Endodermal cell (in vitro differentiated cells): ENCODE measurements around the gene ASCL4. TPM values are rescaled to one million over a fixed set of nuclear protein-coding genes. Genes with fewer than 3 reads are reported as not detected.

ENCODE experiments used
- DNase-seq: peaks from one replicate; pipeline ENCODE4 v3.0.0-alpha.2; 2017
- H3K27ac ChIP-seq: 2 replicates; pipeline ENCODE4 v1.5.1; 2013; ENCODE audit warnings: mild to moderate bottlenecking, low read depth, low read length, moderate library complexity
- H3K27me3 ChIP-seq: 2 replicates; pipeline ENCODE4 v1.6.1; 2013; ENCODE audit warnings: mild to moderate bottlenecking, low read length, moderate library complexity; ENCODE audit not compliant: insufficient read depth, control insufficient read depth, poor library complexity, severe bottlenecking
- H3K36me3 ChIP-seq: 2 replicates; pipeline ENCODE4 v1.7.0; 2013; ENCODE audit warnings: mild to moderate bottlenecking, low read length, moderate library complexity; ENCODE audit not compliant: control insufficient read depth, insufficient read depth
- H3K4me1 ChIP-seq: one replicate; pipeline ENCODE4 v1.7.0; 2013; ENCODE audit warnings: low read length; ENCODE audit not compliant: control insufficient read depth, insufficient read depth
- H3K4me3 ChIP-seq: 2 replicates; pipeline ENCODE4 v1.5.1; 2013; ENCODE audit warnings: mild to moderate bottlenecking, low read length, moderate library complexity
- H3K9ac ChIP-seq: 2 replicates; pipeline ENCODE4 v1.6.1; 2013; ENCODE audit warnings: mild to moderate bottlenecking, low read length, moderate library complexity; ENCODE audit not compliant: poor library complexity, severe bottlenecking; ENCODE audit errors: extremely low read depth
- H3K9me3 ChIP-seq: 2 replicates; pipeline ENCODE4 v1.6.1; 2013; ENCODE audit warnings: mild to moderate bottlenecking, low read length, moderate library complexity; ENCODE audit not compliant: control insufficient read depth
- H3K27ac Mint-ChIP-seq: 2 replicates; pipeline ENCODE4 v1.8.0; 2020; ENCODE audit warnings: mixed read lengths
- H3K27me3 Mint-ChIP-seq: 2 replicates; pipeline ENCODE4 v1.8.0; 2021; ENCODE audit warnings: mild to moderate bottlenecking, mixed read lengths; ENCODE audit not compliant: insufficient read depth
- H3K36me3 Mint-ChIP-seq: 2 replicates; pipeline ENCODE4 v1.8.0; 2020; ENCODE audit warnings: low read depth, mixed read lengths
- H3K4me1 Mint-ChIP-seq: 2 replicates; pipeline ENCODE4 v1.8.0; 2020; ENCODE audit warnings: mixed read lengths
- H3K4me3 Mint-ChIP-seq: 2 replicates; pipeline ENCODE4 v1.8.0; 2020; ENCODE audit warnings: mild to moderate bottlenecking, moderate library complexity, mixed read lengths
- H3K9me3 Mint-ChIP-seq: 2 replicates; pipeline ENCODE4 v1.8.0; 2020; ENCODE audit warnings: mild to moderate bottlenecking, mixed read lengths
- CTCF ChIP-seq: fragments of 200-600 bp; sonication (generic); conservative IDR thresholded peaks from 2 replicates; pipeline ENCODE4 v1.5.0; 2021; ENCODE audit warnings: antibody characterized with exemption, mild to moderate bottlenecking
- WGBS, 2 experiments: methylation state at CpG; one replicate each; pipeline versions ENCODE4 v1.1.5 to v1.1.7; 2013; ENCODE audit warnings: missing lambda C conversion rate in 2 of 2, mixed read lengths in 1 of 2; ENCODE audit not compliant: insufficient coverage in 1 of 2, insufficient read length in 1 of 2; 5-methylcytosine and 5-hydroxymethylcytosine counted together
- total RNA-seq, 2 donors: library from RNA; stranded (reverse); fragmentation: NEBNext Ultra II Directional in 1 of 2; extraction: Animal tissue kit (Norgen Biotek cat#: 25700) in 1 of 2; gene quantifications; 2 replicates in 1 of 2; 3 replicates in 1 of 2; pipeline ENCODE4 v1.2.1, GENCODE V29; 2021

The ASCL4 gene
- total RNA-seq, 2 donors from 2014 or later = not detected

- no peak for TF ChIP-seq CTCF
- WGBS, 2 experiments = 85 to 93% methylated on average over 2 of the region's 2 CpGs
- Histone ChIP-seq H3K27ac (no peak overlapping the region), H3K9ac (no peak overlapping the region), H3K36me3 (peaks cover 78% of the 10 kb centered on the region), H3K9me3 (no peaks in the 10 kb centered on the region), H3K4me3 (no peak overlapping the region), H3K4me1 (no peaks in the 10 kb centered on the region), H3K27me3 (no peaks in the 10 kb centered on the region)
- H3K4me3 Mint-ChIP-seq = no peak overlapping the region
- H3K27me3 Mint-ChIP-seq = no peaks in the 10 kb centered on the region
- no peak overlapping the region for H3K27ac Mint-ChIP-seq
- DNase-seq = no peak
- no peaks in the 10 kb centered on the region for H3K9me3 Mint-ChIP-seq
- H3K36me3 Mint-ChIP-seq = peaks cover 61% of the 10 kb centered on the region
- H3K4me1 Mint-ChIP-seq = peaks cover 5% of the 10 kb centered on the region
Measured at GRCh38 chr12:107735763-107736162, 38.7 kb upstream of the ASCL4 start.

DNA sequence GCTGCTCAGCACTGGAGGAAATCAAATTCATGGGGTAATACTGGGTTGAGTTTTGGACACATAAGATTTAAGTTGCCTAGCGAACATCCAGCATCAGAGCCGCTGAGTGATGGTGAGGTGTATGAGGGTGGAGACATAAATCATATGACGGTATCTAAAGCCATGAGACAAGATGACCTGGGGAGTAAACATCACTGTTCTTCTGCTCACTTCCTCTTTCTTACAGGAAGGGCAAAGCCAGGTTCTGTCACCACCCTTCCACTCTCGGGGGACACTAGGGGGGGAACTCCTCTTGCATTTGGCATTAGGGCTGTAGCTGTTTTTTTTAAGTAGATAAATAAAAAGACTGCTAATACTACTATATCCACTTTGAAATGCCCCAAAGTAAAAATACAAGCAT lies 37.6 kb upstream of the ASCL4 start:
- H3K9me3 ChIP-seq = no peaks in the 10 kb centered on the region
- Mint-ChIP-seq H3K27me3 (no peaks in the 10 kb centered on the region), H3K4me1 (peaks cover under 1% of the 10 kb centered on the region), H3K4me3 (no peak overlapping the region), H3K27ac (no peak overlapping the region), H3K9me3 (no peaks in the 10 kb centered on the region), H3K36me3 (peaks cover 72% of the 10 kb centered on the region)
- WGBS, 2 experiments = 94 to 100% methylated on average over 2 to 4 of the region's 4 CpGs
- H3K27me3 ChIP-seq = no peaks in the 10 kb centered on the region
- no peak overlapping the region for H3K27ac ChIP-seq
- H3K36me3 ChIP-seq = peaks cover 89% of the 10 kb centered on the region
- DNase-seq = no peak
- H3K9ac ChIP-seq = no peak overlapping the region
- H3K4me3 ChIP-seq = no peak overlapping the region
- no peaks in the 10 kb centered on the region for H3K4me1 ChIP-seq
- no peak for TF ChIP-seq CTCF

DNA sequence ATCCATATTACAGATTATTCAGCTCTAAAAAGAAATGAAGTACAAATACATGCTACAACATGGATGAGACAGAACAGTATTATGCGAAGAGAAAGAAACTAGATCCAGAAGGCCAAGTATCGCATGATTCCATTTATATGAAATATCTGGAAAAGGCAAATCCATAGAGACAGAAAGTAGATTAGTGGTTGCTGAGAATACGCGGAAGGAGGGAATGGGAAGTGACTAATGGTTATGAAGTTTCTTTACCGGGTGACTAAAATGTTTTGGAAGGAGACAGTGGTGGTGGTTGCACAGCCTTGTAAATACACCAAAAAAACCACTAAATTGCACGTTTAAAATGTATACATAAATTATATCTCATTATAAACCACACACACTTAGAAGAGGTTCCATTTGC lies 26.0 kb upstream of the ASCL4 start:
- H3K27ac ChIP-seq = no peak overlapping the region
- WGBS, 2 experiments = 93 to 97% methylated on average over 5 to 6 of the region's 6 CpGs
- Mint-ChIP-seq H3K4me3 (no peak overlapping the region), H3K27me3 (no peaks in the 10 kb centered on the region), H3K4me1 (no peaks in the 10 kb centered on the region), H3K9me3 (no peaks in the 10 kb centered on the region), H3K27ac (no peak overlapping the region), H3K36me3 (peaks cover 50% of the 10 kb centered on the region)
- H3K9me3 ChIP-seq = no peaks in the 10 kb centered on the region
- no peak for TF ChIP-seq CTCF
- no peak overlapping the region for H3K4me3 ChIP-seq
- DNase-seq = no peak
- no peaks in the 10 kb centered on the region for H3K4me1 ChIP-seq
- H3K27me3 ChIP-seq = no peaks in the 10 kb centered on the region
- peaks cover 84% of the 10 kb centered on the region for H3K36me3 ChIP-seq
- H3K9ac ChIP-seq = no peak overlapping the region
